GM23338 (cell line): ENCODE measurements around the gene GALC. TPM values are rescaled to one million over a fixed set of nuclear protein-coding genes. Genes with fewer than 3 reads are reported as not detected.

Source experiments
- ATAC-seq: fragments of 200-7000 bp; cut with Tn5 transposase; 3 replicates; pipeline ENCODE4 v1.9.1; 2020
- DNase-seq: peaks from one replicate; pipeline ENCODE4 v3.0.0-alpha.2; 2015; ENCODE audit warnings: low spot score
- H2AFZ ChIP-seq: fragments of 200-600 bp; sonication (generic); 2 replicates; pipeline ENCODE4 v1.8.0; 2016; ENCODE audit warnings: antibody characterized with exemption, mild to moderate bottlenecking, moderate library complexity
- H3F3A ChIP-seq: fragments of 200-600 bp; sonication (generic); replicated peaks from 2 replicates; pipeline ENCODE4 v1.8.0; 2017; ENCODE audit warnings: antibody characterized with exemption, mixed run types, low read depth
- H3K27ac ChIP-seq: fragments of 200-600 bp; sonication (generic); 2 replicates; pipeline ENCODE4 v1.6.1; 2016; ENCODE audit warnings: low read depth
- H3K27me3 ChIP-seq: fragments of 200-600 bp; sonication (generic); 2 replicates; pipeline ENCODE4 v1.8.0; 2016; ENCODE audit warnings: mild to moderate bottlenecking, mixed run types, moderate library complexity; ENCODE audit not compliant: insufficient read depth
- H3K36me3 ChIP-seq: fragments of 200-600 bp; sonication (generic); 2 replicates; pipeline ENCODE4 v1.8.0; 2016; ENCODE audit warnings: mild to moderate bottlenecking; ENCODE audit not compliant: insufficient read depth
- H3K4me1 ChIP-seq: fragments of 200-600 bp; sonication (generic); 2 replicates; pipeline ENCODE4 v1.8.0; 2016; ENCODE audit warnings: mild to moderate bottlenecking, moderate library complexity; ENCODE audit not compliant: insufficient read depth
- H3K4me2 ChIP-seq: fragments of 200-600 bp; sonication (generic); 2 replicates; pipeline ENCODE4 v1.7.1; 2017; ENCODE audit warnings: mixed run types
- H3K4me3 ChIP-seq: fragments of 200-600 bp; sonication (generic); 2 replicates; pipeline ENCODE4 v1.6.1; 2016; ENCODE audit warnings: mixed run types
- H3K79me2 ChIP-seq: fragments of 200-600 bp; sonication (generic); replicated peaks from 2 replicates; pipeline ENCODE4 v1.8.0; 2017; ENCODE audit warnings: mild to moderate bottlenecking; ENCODE audit not compliant: insufficient read depth
- H3K9me2 ChIP-seq: fragments of 200-600 bp; sonication (generic); 2 replicates; pipeline ENCODE4 v1.8.0; 2017; ENCODE audit not compliant: insufficient read depth
- H4K20me1 ChIP-seq: fragments of 200-600 bp; sonication (generic); replicated peaks from 2 replicates; pipeline ENCODE4 v1.8.0; 2017; ENCODE audit warnings: mild to moderate bottlenecking; ENCODE audit not compliant: insufficient read depth
- H3K27ac Mint-ChIP-seq: 2 replicates; pipeline ENCODE4 v1.8.0; 2020; ENCODE audit warnings: inconsistent platforms, mild to moderate bottlenecking, moderate library complexity, mixed read lengths
- H3K27me3 Mint-ChIP-seq: 3 replicates; pipeline ENCODE4 v1.8.0; 2022; ENCODE audit warnings: low read depth, mild to moderate bottlenecking, moderate library complexity, mixed read lengths, inconsistent platforms; ENCODE audit not compliant: insufficient read depth, poor library complexity
- H3K36me3 Mint-ChIP-seq: 3 replicates; pipeline ENCODE4 v1.8.0; 2021; ENCODE audit warnings: low read depth, mild to moderate bottlenecking, inconsistent platforms, moderate library complexity, mixed read lengths
- H3K4me1 Mint-ChIP-seq: 3 replicates; pipeline ENCODE4 v1.8.0; 2020; ENCODE audit warnings: mild to moderate bottlenecking, inconsistent platforms, mixed read lengths
- H3K4me3 Mint-ChIP-seq: 3 replicates; pipeline ENCODE4 v1.8.0; 2021; ENCODE audit warnings: moderate library complexity, mild to moderate bottlenecking, inconsistent platforms, mixed read lengths
- H3K9me3 Mint-ChIP-seq: 3 replicates; pipeline ENCODE4 v1.8.0; 2020; ENCODE audit warnings: moderate library complexity, mild to moderate bottlenecking, inconsistent platforms, mixed read lengths
- EZH2 ChIP-seq: fragments of 200-600 bp; sonication (generic); IDR thresholded peaks from one replicate; pipeline ENCODE4 v1.8.0; 2017; ENCODE audit warnings: antibody characterized with exemption, mild to moderate bottlenecking, low read depth; ENCODE audit not compliant: unreplicated experiment
- EZH2phosphoT487 ChIP-seq: fragments of 200-600 bp; sonication (generic); IDR thresholded peaks from one replicate; pipeline ENCODE4 v1.8.1; 2018; ENCODE audit warnings: antibody characterized with exemption; ENCODE audit not compliant: unreplicated experiment
- POLR2AphosphoS5 ChIP-seq: IDR thresholded peaks from 2 replicates; pipeline ENCODE4 v1.6.1; 2016; ENCODE audit warnings: antibody characterized with exemption, low read depth
- STAT1 ChIP-seq: IDR thresholded peaks from one replicate; pipeline ENCODE4 v1.6.1; 2016; ENCODE audit warnings: antibody characterized with exemption; ENCODE audit not compliant: unreplicated experiment
- ZNF331 ChIP-seq: fragments of 250-450 bp; sonication (Bioruptor Pico); IDR thresholded peaks from 2 replicates; pipeline ENCODE4 v1.5.0; 2020; ENCODE audit warnings: low read depth, mild to moderate bottlenecking, moderate library complexity
- polyA plus RNA-seq: library from polyadenylated mRNA; unstranded; fragments of >200 nt; fragmentation: Nextera tagmentation; extraction: Ambion mirVana; gene quantifications from 2 replicates; pipeline ENCODE4 v1.2.1, GENCODE V29; 2016
- total RNA-seq: library from RNA; depleted of rRNA; stranded (reverse); fragments of >200 nt; shearing (Covaris generic); gene quantifications from 2 replicates; pipeline ENCODE4 v1.2.3, GENCODE V29; 2014
- TF ChIP-seq, protein P1 (sequence below): fragments of 250-450 bp; sonication (Bioruptor Pico); IDR thresholded peaks from 2 replicates; pipeline ENCODE4 v1.5.0; 2020; ENCODE audit warnings: mild to moderate bottlenecking, moderate library complexity
- TF ChIP-seq, protein P2 (sequence below), 2 experiments: fragments of 200-600 bp in 1 of 2; sonication (generic) in 1 of 2; conservative IDR thresholded peaks; 2 replicates each; pipeline versions ENCODE4 v1.5.1 to v1.6.1; 2016 to 2017; ENCODE audit warnings: antibody characterized with exemption in 2 of 2, low read depth in 2 of 2, mild to moderate bottlenecking in 2 of 2, moderate library complexity in 1 of 2

GALC gene
- total and polyA plus RNA-seq, 2 experiments from 2014 or later = 3.4 to 12.9 TPM

DNA sequence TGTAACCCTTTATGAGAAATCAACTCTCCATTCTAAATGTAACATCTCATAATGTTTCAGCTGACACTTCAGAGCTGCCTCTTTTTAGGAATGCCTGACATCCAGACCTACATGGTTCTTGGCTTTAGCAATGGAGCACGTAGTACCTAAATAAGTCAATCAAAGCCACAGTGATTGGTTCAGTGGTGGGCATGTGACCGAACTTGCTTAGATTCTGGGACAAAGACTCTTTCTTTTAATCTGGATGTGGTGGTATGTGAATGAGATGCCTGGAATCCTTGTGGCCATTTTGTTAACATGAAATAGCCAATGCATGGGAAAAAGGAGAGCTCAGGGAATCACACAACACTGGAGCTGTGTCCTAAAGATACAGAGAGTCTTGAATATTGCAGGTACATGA, 23.8 kb upstream of the GALC start (continued):
- TF ChIP-seq, protein P1, sequence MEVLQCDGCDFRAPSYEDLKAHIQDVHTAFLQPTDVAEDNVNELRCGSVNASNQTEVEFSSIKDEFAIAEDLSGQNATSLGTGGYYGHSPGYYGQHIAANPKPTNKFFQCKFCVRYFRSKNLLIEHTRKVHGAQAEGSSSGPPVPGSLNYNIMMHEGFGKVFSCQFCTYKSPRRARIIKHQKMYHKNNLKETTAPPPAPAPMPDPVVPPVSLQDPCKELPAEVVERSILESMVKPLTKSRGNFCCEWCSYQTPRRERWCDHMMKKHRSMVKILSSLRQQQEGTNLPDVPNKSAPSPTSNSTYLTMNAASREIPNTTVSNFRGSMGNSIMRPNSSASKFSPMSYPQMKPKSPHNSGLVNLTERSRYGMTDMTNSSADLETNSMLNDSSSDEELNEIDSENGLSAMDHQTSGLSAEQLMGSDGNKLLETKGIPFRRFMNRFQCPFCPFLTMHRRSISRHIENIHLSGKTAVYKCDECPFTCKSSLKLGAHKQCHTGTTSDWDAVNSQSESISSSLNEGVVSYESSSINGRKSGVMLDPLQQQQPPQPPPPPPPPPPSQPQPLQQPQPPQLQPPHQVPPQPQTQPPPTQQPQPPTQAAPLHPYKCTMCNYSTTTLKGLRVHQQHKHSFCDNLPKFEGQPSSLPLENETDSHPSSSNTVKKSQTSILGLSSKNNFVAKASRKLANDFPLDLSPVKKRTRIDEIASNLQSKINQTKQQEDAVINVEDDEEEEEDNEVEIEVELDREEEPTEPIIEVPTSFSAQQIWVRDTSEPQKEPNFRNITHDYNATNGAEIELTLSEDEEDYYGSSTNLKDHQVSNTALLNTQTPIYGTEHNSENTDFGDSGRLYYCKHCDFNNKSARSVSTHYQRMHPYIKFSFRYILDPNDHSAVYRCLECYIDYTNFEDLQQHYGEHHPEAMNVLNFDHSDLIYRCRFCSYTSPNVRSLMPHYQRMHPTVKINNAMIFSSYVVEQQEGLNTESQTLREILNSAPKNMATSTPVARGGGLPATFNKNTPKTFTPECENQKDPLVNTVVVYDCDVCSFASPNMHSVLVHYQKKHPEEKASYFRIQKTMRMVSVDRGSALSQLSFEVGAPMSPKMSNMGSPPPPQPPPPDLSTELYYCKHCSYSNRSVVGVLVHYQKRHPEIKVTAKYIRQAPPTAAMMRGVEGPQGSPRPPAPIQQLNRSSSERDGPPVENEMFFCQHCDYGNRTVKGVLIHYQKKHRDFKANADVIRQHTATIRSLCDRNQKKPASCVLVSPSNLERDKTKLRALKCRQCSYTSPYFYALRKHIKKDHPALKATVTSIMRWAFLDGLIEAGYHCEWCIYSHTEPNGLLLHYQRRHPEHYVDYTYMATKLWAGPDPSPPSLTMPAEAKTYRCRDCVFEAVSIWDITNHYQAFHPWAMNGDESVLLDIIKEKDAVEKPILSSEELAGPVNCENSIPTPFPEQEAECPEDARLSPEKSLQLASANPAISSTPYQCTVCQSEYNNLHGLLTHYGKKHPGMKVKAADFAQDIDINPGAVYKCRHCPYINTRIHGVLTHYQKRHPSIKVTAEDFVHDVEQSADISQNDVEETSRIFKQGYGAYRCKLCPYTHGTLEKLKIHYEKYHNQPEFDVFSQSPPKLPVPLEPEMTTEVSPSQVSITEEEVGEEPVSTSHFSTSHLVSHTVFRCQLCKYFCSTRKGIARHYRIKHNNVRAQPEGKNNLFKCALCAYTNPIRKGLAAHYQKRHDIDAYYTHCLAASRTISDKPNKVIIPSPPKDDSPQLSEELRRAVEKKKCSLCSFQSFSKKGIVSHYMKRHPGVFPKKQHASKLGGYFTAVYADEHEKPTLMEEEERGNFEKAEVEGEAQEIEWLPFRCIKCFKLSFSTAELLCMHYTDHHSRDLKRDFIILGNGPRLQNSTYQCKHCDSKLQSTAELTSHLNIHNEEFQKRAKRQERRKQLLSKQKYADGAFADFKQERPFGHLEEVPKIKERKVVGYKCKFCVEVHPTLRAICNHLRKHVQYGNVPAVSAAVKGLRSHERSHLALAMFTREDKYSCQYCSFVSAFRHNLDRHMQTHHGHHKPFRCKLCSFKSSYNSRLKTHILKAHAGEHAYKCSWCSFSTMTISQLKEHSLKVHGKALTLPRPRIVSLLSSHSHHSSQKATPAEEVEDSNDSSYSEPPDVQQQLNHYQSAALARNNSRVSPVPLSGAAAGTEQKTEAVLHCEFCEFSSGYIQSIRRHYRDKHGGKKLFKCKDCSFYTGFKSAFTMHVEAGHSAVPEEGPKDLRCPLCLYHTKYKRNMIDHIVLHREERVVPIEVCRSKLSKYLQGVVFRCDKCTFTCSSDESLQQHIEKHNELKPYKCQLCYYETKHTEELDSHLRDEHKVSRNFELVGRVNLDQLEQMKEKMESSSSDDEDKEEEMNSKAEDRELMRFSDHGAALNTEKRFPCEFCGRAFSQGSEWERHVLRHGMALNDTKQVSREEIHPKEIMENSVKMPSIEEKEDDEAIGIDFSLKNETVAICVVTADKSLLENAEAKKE (CRISPR knock-in tag) = no peak
- TF ChIP-seq ZNF331 (no peak), STAT1 (no peak), EZH2 (no peak)

DNA sequence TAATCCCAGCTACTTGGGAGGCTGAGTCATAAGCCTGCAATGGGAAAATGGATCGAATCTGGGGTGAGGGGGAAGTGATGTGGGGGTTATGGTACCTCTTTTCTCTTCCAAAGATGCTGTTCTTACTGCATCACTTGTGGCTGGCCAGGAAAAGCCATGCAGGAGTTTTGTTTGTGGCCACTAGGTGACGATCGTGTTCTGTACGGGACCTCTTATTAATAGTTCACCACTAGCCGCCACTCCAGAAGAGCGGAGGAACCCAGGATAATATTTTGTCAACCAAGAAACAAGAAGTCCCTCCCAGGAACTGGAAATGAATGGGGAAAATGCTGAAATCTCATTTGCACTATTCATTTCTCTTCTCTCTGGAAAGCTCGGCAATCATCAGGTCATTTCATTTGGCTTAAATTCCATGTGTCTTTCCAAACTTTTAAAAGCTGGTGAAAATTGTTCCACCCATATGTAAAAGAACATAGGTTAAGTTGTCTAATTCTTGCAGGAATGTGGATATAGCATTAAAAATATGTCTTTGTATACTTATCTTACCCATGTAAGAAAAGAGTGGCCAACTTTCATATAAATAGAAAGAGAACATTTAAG, 20.9 kb upstream of the GALC start:
- Histone ChIP-seq H3K79me2 (no peaks in the 10 kb centered on the region), H2AFZ (no peak overlapping the region), H3K4me2 (no peak overlapping the region), H3K9me2 (no peaks in the 10 kb centered on the region), H4K20me1 (no peaks in the 10 kb centered on the region), H3K27me3 (no peaks in the 10 kb centered on the region), H3K4me1 (peaks cover 3% of the 10 kb centered on the region; the same call in 1 of the 2 replicates), H3K27ac (no peak overlapping the region), H3K36me3 (no peaks in the 10 kb centered on the region), H3F3A (no peaks in the 10 kb centered on the region), H3K4me3 (no peak overlapping the region)
- DNase-seq (peak; percentile 83), ATAC-seq (peak; percentile 95)
- H3K4me1 Mint-ChIP-seq = peaks cover 13% of the 10 kb centered on the region
- no peak overlapping the region for H3K27ac Mint-ChIP-seq
- no peak overlapping the region for H3K4me3 Mint-ChIP-seq
- TF ChIP-seq POLR2AphosphoS5 = no peak
- TF ChIP-seq EZH2phosphoT487 = no peak
- TF ChIP-seq, protein P2, sequence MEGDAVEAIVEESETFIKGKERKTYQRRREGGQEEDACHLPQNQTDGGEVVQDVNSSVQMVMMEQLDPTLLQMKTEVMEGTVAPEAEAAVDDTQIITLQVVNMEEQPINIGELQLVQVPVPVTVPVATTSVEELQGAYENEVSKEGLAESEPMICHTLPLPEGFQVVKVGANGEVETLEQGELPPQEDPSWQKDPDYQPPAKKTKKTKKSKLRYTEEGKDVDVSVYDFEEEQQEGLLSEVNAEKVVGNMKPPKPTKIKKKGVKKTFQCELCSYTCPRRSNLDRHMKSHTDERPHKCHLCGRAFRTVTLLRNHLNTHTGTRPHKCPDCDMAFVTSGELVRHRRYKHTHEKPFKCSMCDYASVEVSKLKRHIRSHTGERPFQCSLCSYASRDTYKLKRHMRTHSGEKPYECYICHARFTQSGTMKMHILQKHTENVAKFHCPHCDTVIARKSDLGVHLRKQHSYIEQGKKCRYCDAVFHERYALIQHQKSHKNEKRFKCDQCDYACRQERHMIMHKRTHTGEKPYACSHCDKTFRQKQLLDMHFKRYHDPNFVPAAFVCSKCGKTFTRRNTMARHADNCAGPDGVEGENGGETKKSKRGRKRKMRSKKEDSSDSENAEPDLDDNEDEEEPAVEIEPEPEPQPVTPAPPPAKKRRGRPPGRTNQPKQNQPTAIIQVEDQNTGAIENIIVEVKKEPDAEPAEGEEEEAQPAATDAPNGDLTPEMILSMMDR (conservative IDR thresholded peaks at IDR 0.05; ENCODE audit: low read depth in 2 of 2) = peak; percentile 86 to 94
- no peaks in the 10 kb centered on the region for H3K36me3 Mint-ChIP-seq
- H3K27me3 Mint-ChIP-seq = peaks cover 2% of the 10 kb centered on the region
- H3K9me3 Mint-ChIP-seq = no peaks in the 10 kb centered on the region
